Activated effector memory CD4-positive, alpha-beta T cell treated with Interleukin-2 at 50 U/mL for 16 hours (primary cell): ENCODE results near the gene RPL18A.

Experiments used
- DNase-seq: peaks from one replicate; pipeline ENCODE4 v3.0.0-alpha.2; 2020

Gene RPL18A

DNA sequence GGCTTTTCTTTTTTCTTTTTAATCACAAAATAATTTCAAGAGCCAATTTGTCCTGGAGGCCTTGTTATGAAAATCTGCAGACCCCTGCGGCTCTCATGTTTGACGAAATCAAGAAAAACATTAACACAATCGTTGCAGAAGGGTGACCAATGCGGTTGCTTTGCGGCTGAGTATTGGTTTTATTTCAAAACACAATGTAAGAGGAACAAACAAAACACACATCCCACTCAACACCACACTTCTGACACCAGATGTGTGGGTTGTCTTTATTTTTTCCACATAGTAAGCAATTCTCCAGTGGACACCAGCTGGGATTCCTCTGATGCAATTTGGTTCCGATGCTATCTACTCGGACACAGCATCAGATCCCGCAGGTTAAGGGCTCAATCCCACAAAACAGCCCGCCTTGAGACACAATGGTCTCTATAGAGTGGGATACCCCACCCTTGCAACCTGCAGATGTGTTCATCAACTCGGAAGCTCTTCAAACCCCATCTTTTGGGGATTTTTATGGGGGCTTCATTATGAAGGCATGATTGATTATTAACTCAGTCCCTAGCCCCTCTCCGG lies 51.2 kb downstream of the RPL18A start:
- no peak for DNase-seq
